ENCODE results near the gene OGT. TPM values are rescaled to one million over a fixed set of nuclear protein-coding genes. Genes with fewer than 3 reads are reported as not detected.

The OGT gene
- total and polyA plus RNA-seq, 4 experiments from 2014 or later = 18.3 to 525 (median 277) TPM

- intact Hi-C loops (cut with micrococcal nuclease) = loop anchor here (2.0 kb wide), 1 partner anchor 18 kb away; the partner anchor contains the start of gene OGT
- DNase-seq = no peak
- Mint-ChIP-seq H3K36me3 (no peaks in the 10 kb centered on the region), H3K9me3 (peaks cover 0 to 1% (median 0%) of the 10 kb centered on the region in 8 donors), H3K27ac (no peak overlapping the region), H3K27me3 (no peaks in the 10 kb centered on the region), H3K4me3 (no peak overlapping the region), H3K4me1 (peaks cover 4 to 11% (median 9%) of the 10 kb centered on the region in 4 donors)
- H3K9me3 ChIP-seq (ENCODE audit: control insufficient read depth in 1 of 2, low read length in 2 of 2) = no peaks in the 10 kb centered on the region
- ChIA-PET POLR2A (ENCODE audit: partially characterized antibody) (interaction anchor here (1.1 to 2.6 kb wide), 2 partner anchors 16 to 18 kb away, joined by 3 to 17 read pairs; partner anchors contain the start of gene OGT), CTCF (ENCODE audit: partially characterized antibody) (interaction anchor here (0.9 to 1.4 kb wide), 3 partner anchors 9 to 49 kb away, joined by 3 to 4 read pairs (median 4); no protein-coding TSS in a partner anchor)
- no peak overlapping the region for H3K4me3 ChIP-seq (ENCODE audit: low read length in 2 of 2)
- no peaks in the 10 kb centered on the region for H3K27me3 ChIP-seq (ENCODE audit: insufficient read depth, low read length)
- no peak overlapping the region for H3K27ac ChIP-seq (ENCODE audit: low read depth, low read length)
- H3K4me1 ChIP-seq (ENCODE audit: insufficient read depth, low read length) = peaks cover 5% of the 10 kb centered on the region
- H3K36me3 ChIP-seq (ENCODE audit: insufficient read depth, low read length) = no peaks in the 10 kb centered on the region
These were observed 17.9 kb upstream of the OGT start for GRCh38 chrX:71515038-71515396.

DNA sequence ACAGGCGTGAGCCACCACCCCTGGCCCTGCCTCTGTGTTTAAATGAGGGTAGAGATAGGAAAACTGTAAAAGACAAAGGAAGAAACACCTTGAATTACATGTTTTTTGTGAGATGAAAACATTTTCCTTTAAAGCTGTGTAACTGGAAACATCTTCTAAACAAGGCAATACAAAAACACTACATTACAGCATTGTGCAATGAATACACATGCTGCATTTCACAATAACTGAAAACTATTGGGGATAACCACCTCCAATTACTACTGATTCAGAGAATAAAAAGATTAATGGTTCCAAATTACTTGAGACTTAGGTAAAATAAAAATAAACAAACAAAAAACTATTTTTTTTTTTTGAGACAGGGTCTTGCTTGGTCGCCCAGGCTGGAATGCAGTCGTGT lies 7.6 kb upstream of the OGT start:
- ChIA-PET CTCF (ENCODE audit: partially characterized antibody) (no interaction called here), POLR2A (ENCODE audit: partially characterized antibody) (interaction anchor here (1.5 kb wide), 1 partner anchor 9 kb away, joined by 3 read pairs; no protein-coding TSS in a partner anchor)
- Mint-ChIP-seq H3K27me3 (no peaks in the 10 kb centered on the region), H3K9me3 (peaks cover 0 to 2% (median 0%) of the 10 kb centered on the region in 8 donors), H3K4me3 (no peak overlapping the region), H3K4me1 (peaks cover 0 to 10% (median 0%) of the 10 kb centered on the region in 4 donors), H3K27ac (no peak overlapping the region), H3K36me3 (no peaks in the 10 kb centered on the region)
- H3K36me3 ChIP-seq (ENCODE audit: insufficient read depth, low read length) = no peaks in the 10 kb centered on the region
- H3K4me1 ChIP-seq (ENCODE audit: insufficient read depth, low read length) = no peaks in the 10 kb centered on the region
- no peaks in the 10 kb centered on the region for H3K9me3 ChIP-seq (ENCODE audit: control insufficient read depth in 1 of 2, low read length in 2 of 2)
- DNase-seq = no peak
- H3K27me3 ChIP-seq (ENCODE audit: insufficient read depth, low read length) = no peaks in the 10 kb centered on the region
- H3K27ac ChIP-seq (ENCODE audit: low read depth, low read length) = no peak overlapping the region
- intact Hi-C loops (cut with micrococcal nuclease) = no loop called here
- H3K4me3 ChIP-seq (ENCODE audit: low read length in 2 of 2) = no peak overlapping the region

DNA sequence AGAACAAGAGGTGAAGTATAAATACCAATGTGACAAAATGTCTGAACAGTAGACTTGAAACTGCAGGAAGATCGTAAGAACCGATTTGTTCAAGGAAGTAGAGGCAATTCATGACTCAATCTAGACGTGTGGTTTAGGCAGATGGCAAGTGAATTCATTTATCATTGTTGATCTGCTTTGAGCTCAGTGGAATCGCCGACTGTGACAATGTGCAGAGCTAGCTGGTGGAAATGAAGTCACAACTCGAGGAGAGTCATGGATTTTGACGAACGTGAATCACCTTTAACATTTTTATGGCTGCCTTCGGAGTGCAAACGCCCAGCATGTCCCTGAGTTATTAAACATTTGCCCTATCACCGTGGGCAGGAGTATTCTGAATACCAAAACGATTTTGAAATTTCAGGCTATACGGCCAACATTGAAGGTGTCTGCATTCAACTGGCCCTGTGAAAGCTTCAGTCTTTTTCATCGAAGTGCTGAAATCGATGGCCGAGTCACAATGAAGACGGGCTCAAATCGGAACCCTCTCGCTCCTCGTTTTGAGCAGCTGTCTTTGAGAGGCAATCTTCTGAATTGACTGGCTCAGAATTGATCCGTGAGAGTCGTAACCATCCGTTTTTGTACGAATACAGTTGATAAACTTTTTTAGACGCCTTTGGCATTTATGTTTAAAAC lies 689 bp upstream of the OGT start:
- peaks cover 7 to 36% of the 10 kb centered on the region in 2 donors for H3K36me3 Mint-ChIP-seq

DNA sequence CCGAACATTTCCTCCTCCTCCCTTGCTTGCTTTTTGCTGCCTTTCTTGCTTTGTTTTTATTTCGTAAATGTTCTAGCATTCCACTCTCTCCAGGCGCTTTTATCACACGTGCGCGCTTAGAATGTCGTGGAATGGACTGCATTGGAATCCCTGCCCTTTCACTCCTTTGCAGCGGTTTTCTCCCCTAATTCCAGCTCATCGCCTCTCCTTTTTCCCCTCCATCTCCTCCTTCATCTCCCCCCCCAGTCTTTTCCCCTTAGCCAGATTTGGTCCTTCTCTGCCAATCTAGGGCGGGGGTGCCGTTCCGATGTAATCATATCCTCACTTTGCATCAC lies 579 bp downstream of the OGT start:
- Mint-ChIP-seq H3K27me3 (no peaks in the 10 kb centered on the region), H3K36me3 (peaks cover 7 to 45% of the 10 kb centered on the region in 2 donors), H3K27ac (peak overlapping the region; percentile 97 to 99 (median 97)), H3K4me1 (peaks cover 12 to 57% (median 26%) of the 10 kb centered on the region in 4 donors), H3K9me3 (peaks cover 0 to 4% (median 0%) of the 10 kb centered on the region in 8 donors), H3K4me3 (peak overlapping the region; percentile 95 to 99 (median 98))
- peaks cover 5% of the 10 kb centered on the region for H3K36me3 ChIP-seq (ENCODE audit: insufficient read depth, low read length)
- no peak for DNase-seq
- H3K9me3 ChIP-seq (ENCODE audit: control insufficient read depth in 1 of 2, low read length in 2 of 2) = no peaks in the 10 kb centered on the region
- peak overlapping the region; percentile 79 to 94 for H3K4me3 ChIP-seq (ENCODE audit: low read length in 2 of 2)
- POLR2A ChIA-PET (ENCODE audit: partially characterized antibody) = interaction anchor here (0.7 to 9.2 kb wide), 23 partner anchors 13 to 422 kb away, joined by 3 to 163 read pairs (median 5); partner anchors contain the start of genes CXCR3, IL2RG, MED12 and NONO
- intact Hi-C loops (cut with micrococcal nuclease) = loop anchor here (1.0 to 10.0 kb wide), 3 partner anchors 19 to 419 kb away; partner anchors contain the start of genes IL2RG, MED12 and TAF1
- H3K27ac ChIP-seq (ENCODE audit: low read depth, low read length) = peak overlapping the region; percentile 89
- H3K4me1 ChIP-seq (ENCODE audit: insufficient read depth, low read length) = peaks cover 27% of the 10 kb centered on the region
- no peaks in the 10 kb centered on the region for H3K27me3 ChIP-seq (ENCODE audit: insufficient read depth, low read length)
- CTCF ChIA-PET (ENCODE audit: partially characterized antibody) = interaction anchor here (0.9 to 2.5 kb wide), 3 partner anchors 11 to 168 kb away, joined by 4 to 7 read pairs (median 5); partner anchors contain the start of gene TAF1

More for the DNA sequence above, 689 bp upstream of the OGT start:
- peak; percentile 63 to 89 (median 79) for DNase-seq
- ChIA-PET CTCF (ENCODE audit: partially characterized antibody) (interaction anchor here (0.6 to 1.6 kb wide), 2 partner anchors 18 to 40 kb away, joined by 3 read pairs; no protein-coding TSS in a partner anchor), POLR2A (ENCODE audit: partially characterized antibody) (interaction anchor here (0.5 to 9.2 kb wide), 28 partner anchors 14 to 420 kb away, joined by 3 to 163 read pairs (median 5); partner anchors contain the start of genes CXCR3, IL2RG, MED12 and NONO)
- Mint-ChIP-seq H3K27me3 (no peaks in the 10 kb centered on the region), H3K9me3 (peaks cover 0 to 4% (median 0%) of the 10 kb centered on the region in 8 donors), H3K27ac (peak overlapping the region; percentile 97 to 99 (median 97)), H3K4me3 (peak overlapping the region; percentile 95 to 99 (median 98)), H3K4me1 (peaks cover 9 to 48% (median 24%) of the 10 kb centered on the region in 4 donors)
- Histone ChIP-seq H3K4me1 (ENCODE audit: insufficient read depth, low read length) (peaks cover 17% of the 10 kb centered on the region), H3K9me3 (ENCODE audit: control insufficient read depth in 1 of 2, low read length in 2 of 2) (no peaks in the 10 kb centered on the region), H3K27me3 (ENCODE audit: insufficient read depth, low read length) (no peaks in the 10 kb centered on the region), H3K27ac (ENCODE audit: low read depth, low read length) (peak overlapping the region; percentile 89), H3K4me3 (ENCODE audit: low read length in 2 of 2) (peak overlapping the region; percentile 36 to 79), H3K36me3 (ENCODE audit: insufficient read depth, low read length) (peaks cover 5% of the 10 kb centered on the region)
- intact Hi-C loops (cut with micrococcal nuclease) = loop anchor here (1.0 to 10.0 kb wide), 4 partner anchors 17 to 417 kb away; partner anchors contain the start of genes IL2RG, MED12 and NONO

DNA sequence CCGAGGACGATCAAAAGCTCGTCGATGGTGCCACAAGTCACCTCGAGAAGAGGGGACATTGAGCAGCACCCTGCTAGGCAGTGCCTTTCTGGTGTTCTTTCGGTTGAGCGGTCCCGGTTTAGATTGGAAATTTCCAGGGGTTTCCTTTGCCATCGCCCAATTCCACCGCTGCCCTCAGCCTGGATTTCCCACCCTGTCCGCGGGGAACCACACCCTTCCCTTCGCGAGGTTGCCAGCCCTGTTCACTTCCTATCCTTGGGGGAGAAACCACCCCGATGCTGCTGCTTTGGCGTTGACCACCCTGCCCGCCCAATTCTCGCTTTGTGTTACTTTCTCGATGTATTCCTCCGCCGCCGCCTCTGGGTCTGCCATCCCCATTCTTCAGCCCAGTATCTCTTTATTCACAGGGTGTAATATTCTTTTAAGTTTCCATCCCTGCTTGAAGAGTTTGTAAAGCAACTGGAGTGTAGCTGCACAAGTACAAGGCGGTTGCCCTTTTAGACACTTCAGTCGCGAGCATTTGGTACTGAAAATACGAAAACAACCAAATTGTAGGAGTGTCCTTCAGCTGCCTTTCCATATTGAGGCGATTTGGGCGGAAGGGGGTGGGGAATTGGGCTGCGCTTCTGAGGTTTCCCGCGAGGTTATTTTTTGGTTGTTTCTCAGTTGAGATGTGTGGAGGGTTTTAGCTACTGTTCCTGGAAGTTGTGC lies 1.1 kb downstream of the OGT start:
- ChIA-PET CTCF (ENCODE audit: partially characterized antibody) (interaction anchor here (0.8 to 2.5 kb wide), 8 partner anchors 11 to 168 kb away, joined by 3 to 7 read pairs (median 4); partner anchors contain the start of gene TAF1), POLR2A (ENCODE audit: partially characterized antibody) (interaction anchor here (0.7 to 9.2 kb wide), 23 partner anchors 9 to 416 kb away, joined by 3 to 163 read pairs (median 5); partner anchors contain the start of genes CXCR3, MED12, NONO and TAF1)
- Mint-ChIP-seq H3K4me1 (peaks cover 13 to 60% (median 27%) of the 10 kb centered on the region in 4 donors), H3K9me3 (peaks cover 0 to 2% (median 0%) of the 10 kb centered on the region in 8 donors), H3K4me3 (peak overlapping the region; percentile 95 to 99 (median 98)), H3K27ac (peak overlapping the region; percentile 97 to 99 (median 97)), H3K27me3 (no peaks in the 10 kb centered on the region), H3K36me3 (peaks cover 7 to 49% of the 10 kb centered on the region in 2 donors)
- peak overlapping the region; percentile 89 for H3K27ac ChIP-seq (ENCODE audit: low read depth, low read length)
- DNase-seq = peak; percentile 65 to 72 (median 67)
- no peaks in the 10 kb centered on the region for H3K9me3 ChIP-seq (ENCODE audit: control insufficient read depth in 1 of 2, low read length in 2 of 2)
- intact Hi-C loops (cut with micrococcal nuclease) = loop anchor here (1.0 to 10.0 kb wide), 4 partner anchors 19 to 419 kb away; partner anchors contain the start of genes IL2RG, MED12 and TAF1
- H3K4me3 ChIP-seq (ENCODE audit: low read length in 2 of 2) = peak overlapping the region; percentile 79 to 94
- H3K36me3 ChIP-seq (ENCODE audit: insufficient read depth, low read length) = peaks cover 5% of the 10 kb centered on the region
- H3K4me1 ChIP-seq (ENCODE audit: insufficient read depth, low read length) = peaks cover 32% of the 10 kb centered on the region
- no peaks in the 10 kb centered on the region for H3K27me3 ChIP-seq (ENCODE audit: insufficient read depth, low read length)

DNA sequence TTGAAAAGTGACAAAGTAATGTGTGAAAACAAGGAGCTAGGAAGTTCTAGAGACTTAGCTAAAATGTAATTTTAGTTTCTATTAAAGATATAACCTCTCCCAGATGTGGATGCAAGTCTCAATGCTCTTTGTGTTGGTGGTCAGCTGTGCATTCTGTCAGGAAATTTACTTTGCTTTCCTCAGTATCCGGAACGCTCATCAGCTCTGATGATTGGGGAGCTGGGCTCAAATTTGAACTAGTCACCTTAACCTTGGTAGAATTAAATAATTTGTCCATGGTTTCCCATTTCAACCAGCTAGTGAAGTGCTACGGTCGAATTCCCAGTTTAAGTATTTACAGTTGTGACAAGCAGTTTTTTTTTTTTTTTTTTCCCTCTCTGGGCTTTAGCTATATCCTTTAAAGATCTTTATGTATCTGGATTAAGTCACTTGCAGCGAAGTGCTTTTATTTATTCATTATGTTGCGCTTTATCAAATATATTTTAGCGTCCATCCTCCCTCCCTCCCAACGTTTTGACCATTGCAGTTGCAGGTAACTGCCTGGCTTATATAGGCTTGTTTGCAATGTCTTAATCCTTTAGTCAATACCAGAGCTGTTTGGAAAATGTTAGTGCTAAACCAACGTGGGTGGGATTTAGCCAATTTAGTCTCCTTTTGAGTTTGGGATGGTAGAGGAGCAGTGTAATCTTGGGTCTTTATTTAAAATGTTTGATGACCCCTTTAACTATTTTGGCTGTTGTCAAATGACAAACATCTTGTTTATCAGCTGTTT lies 2.1 kb downstream of the OGT start:
- H3K27me3 Mint-ChIP-seq = no peaks in the 10 kb centered on the region
- DNase-seq = no peak
- H3K4me3 ChIP-seq (ENCODE audit: low read length in 2 of 2) = peak overlapping the region; percentile 79 to 94

More for the DNA sequence above, 2.1 kb downstream of the OGT start:
- intact Hi-C loops (cut with micrococcal nuclease) = loop anchor here (1.0 to 10.0 kb wide), 2 partner anchors 87 to 420 kb away; partner anchors contain the start of genes IL2RG and MED12
- POLR2A ChIA-PET (ENCODE audit: partially characterized antibody) = interaction anchor here (0.7 to 9.2 kb wide), 13 partner anchors 10 to 251 kb away, joined by 3 to 163 read pairs (median 12); partner anchors contain the start of genes CXCR3, NONO and TAF1
- peak overlapping the region; percentile 97 to 99 (median 97) for H3K27ac Mint-ChIP-seq
- H3K4me1 Mint-ChIP-seq = peaks cover 18 to 70% (median 30%) of the 10 kb centered on the region in 4 donors
- peaks cover 41% of the 10 kb centered on the region for H3K4me1 ChIP-seq (ENCODE audit: insufficient read depth, low read length)
- peak overlapping the region; percentile 95 to 99 (median 98) for H3K4me3 Mint-ChIP-seq
- no peaks in the 10 kb centered on the region for H3K27me3 ChIP-seq (ENCODE audit: insufficient read depth, low read length)
- no peaks in the 10 kb centered on the region for H3K9me3 ChIP-seq (ENCODE audit: control insufficient read depth in 1 of 2, low read length in 2 of 2)
- peak overlapping the region; percentile 89 for H3K27ac ChIP-seq (ENCODE audit: low read depth, low read length)
- H3K9me3 Mint-ChIP-seq = peaks cover 0 to 2% (median 0%) of the 10 kb centered on the region in 8 donors
- CTCF ChIA-PET (ENCODE audit: partially characterized antibody) = interaction anchor here (0.8 to 2.5 kb wide), 8 partner anchors 10 to 169 kb away, joined by 3 to 7 read pairs (median 4); partner anchors contain the start of gene TAF1
- H3K36me3 Mint-ChIP-seq = peaks cover 12 to 58% of the 10 kb centered on the region in 2 donors
- H3K36me3 ChIP-seq (ENCODE audit: insufficient read depth, low read length) = peaks cover 5% of the 10 kb centered on the region

Data from CD4-positive, alpha-beta memory T cell (primary cell).